ENCODE data around the gene DPH5.

The DPH5 gene

DNA sequence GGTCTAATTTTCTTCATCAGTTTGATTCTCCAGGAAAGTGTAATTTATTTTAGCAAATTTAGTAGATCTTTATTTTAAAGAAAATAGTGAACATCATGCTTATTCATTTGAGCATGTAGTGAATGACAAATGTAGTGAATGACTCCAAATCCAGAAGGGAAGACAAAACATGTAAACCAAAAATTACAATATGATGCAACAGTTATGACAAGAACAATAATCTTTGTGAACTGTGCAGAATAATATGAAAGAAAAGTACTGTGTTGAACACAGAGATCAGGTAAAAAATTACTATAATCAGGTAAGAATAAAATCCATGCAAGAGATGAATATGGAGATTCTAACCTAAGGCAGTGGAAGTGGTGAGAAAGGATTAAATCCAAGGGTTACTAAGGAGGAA lies 30.0 kb upstream of the DPH5 start:
- no peaks in the 10 kb centered on the region for H3K4me1 ChIP-seq (ENCODE audit: control insufficient read depth in 1 of 2, insufficient read depth in 1 of 2, low read depth in 1 of 2, low read length in 1 of 2)
- H3K27ac ChIP-seq, result no peak overlapping the region
- H3K4me3 ChIP-seq (ENCODE audit: low read depth in 1 of 2, low read length in 1 of 2), result no peak overlapping the region
- no peaks in the 10 kb centered on the region for H3K27me3 ChIP-seq
- H3K36me3 ChIP-seq, result no peaks in the 10 kb centered on the region
- H3K9me3 ChIP-seq, result no peaks in the 10 kb centered on the region
- TF ChIP-seq, protein P1, sequence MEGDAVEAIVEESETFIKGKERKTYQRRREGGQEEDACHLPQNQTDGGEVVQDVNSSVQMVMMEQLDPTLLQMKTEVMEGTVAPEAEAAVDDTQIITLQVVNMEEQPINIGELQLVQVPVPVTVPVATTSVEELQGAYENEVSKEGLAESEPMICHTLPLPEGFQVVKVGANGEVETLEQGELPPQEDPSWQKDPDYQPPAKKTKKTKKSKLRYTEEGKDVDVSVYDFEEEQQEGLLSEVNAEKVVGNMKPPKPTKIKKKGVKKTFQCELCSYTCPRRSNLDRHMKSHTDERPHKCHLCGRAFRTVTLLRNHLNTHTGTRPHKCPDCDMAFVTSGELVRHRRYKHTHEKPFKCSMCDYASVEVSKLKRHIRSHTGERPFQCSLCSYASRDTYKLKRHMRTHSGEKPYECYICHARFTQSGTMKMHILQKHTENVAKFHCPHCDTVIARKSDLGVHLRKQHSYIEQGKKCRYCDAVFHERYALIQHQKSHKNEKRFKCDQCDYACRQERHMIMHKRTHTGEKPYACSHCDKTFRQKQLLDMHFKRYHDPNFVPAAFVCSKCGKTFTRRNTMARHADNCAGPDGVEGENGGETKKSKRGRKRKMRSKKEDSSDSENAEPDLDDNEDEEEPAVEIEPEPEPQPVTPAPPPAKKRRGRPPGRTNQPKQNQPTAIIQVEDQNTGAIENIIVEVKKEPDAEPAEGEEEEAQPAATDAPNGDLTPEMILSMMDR (IDR thresholded peaks at IDR 0.05), result no peak

DNA sequence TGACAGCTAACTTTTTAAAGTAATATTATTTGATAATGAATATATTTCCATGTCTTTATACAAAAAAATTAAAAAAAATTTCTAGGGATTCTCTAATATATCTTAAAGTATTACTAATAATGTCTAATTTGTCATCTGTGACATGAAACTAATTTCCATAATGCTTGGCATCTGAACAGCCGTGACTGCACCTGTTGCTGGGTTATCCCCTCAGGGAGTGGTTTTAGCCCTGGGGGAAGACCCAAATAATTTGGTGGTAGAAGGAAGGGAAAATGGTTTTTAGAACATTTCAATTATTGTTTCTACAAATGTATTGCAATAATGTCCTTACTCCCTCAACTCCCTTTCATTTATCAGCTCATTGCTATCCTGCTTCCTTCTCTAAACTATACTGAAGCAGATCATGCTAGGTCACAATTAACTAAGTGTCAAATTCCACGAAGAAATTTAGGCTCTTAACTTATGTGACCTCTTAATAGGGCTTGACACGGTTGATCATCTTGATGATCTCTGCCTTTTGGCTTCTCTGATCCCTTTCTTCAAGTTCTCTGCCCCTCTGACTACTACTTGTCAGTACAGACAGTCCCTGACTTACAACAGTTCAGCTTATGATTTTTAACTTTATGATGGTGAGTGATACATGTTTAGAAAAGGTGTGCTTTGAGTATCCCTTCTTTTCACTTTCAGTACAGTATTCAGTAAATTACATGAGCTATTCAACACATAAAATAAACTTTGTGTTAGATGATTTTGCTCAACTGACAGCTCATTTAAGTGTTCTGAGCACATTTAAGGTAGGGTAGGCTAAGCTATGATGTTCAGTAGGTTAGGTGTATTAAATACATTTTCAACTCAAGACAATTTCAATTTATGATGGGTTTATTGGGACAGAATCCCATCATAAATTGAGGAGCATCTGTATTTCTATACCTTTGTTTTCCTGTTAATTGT lies 26.4 kb upstream of the DPH5 start:
- no peaks in the 10 kb centered on the region for H3K36me3 ChIP-seq
- TF ChIP-seq, protein P1 (IDR thresholded peaks at IDR 0.05), result no peak

DNA sequence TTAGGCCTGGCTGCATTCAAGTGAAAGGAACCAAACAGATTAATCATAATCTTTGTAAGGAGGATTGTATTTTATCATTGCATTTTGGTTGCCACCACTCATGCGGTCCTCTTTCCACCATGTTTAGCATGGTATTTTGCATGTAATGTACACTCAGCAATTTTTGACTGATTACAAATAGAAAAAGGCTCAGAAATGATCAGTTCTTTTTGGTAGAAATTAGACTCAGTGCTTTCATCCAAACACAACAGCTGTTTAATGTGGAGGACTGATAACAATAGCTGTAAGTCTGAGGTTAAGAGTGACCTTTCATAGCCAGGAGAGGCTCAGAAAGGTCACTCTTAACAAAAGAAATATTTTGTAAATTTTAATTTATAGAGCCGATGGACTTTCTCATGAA lies 25.3 kb upstream of the DPH5 start:
- H3K36me3 ChIP-seq, result no peaks in the 10 kb centered on the region
- TF ChIP-seq, protein P1 (IDR thresholded peaks at IDR 0.05), result no peak
- no peak overlapping the region for H3K27ac ChIP-seq
- H3K4me1 ChIP-seq (ENCODE audit: control insufficient read depth in 1 of 2, insufficient read depth in 1 of 2, low read depth in 1 of 2, low read length in 1 of 2), result no peaks in the 10 kb centered on the region
- H3K4me3 ChIP-seq (ENCODE audit: low read depth in 1 of 2, low read length in 1 of 2), result no peak overlapping the region
- no peaks in the 10 kb centered on the region for H3K27me3 ChIP-seq
- H3K9me3 ChIP-seq, result no peaks in the 10 kb centered on the region

More for the DNA sequence above, 26.4 kb upstream of the DPH5 start:
- no peaks in the 10 kb centered on the region for H3K27me3 ChIP-seq
- H3K9me3 ChIP-seq, result no peaks in the 10 kb centered on the region
- no peak overlapping the region for H3K27ac ChIP-seq
- no peak overlapping the region for H3K4me3 ChIP-seq (ENCODE audit: low read depth in 1 of 2, low read length in 1 of 2)
- H3K4me1 ChIP-seq (ENCODE audit: control insufficient read depth in 1 of 2, insufficient read depth in 1 of 2, low read depth in 1 of 2, low read length in 1 of 2), result no peaks in the 10 kb centered on the region

DNA sequence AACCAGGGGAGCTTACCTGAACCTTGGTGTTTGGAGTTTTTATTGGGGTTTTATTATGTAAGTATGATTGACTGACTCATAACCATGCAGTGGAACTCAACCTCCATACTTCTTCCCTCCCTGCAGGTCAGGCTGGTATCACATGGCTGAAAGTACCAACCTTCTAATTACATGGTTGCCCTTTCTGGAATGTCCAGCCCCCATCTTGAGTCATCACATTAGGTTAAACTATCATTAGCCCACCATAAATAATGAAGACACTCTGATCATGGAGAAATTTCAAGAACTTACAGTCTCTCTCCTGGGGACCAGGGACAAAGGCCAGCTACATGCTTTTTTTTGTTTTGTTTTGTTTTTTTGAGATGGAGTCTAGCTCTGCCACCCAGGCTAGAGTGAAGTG lies 19.2 kb upstream of the DPH5 start:
- Histone ChIP-seq H3K4me1 (ENCODE audit: control insufficient read depth in 1 of 2, insufficient read depth in 1 of 2, low read depth in 1 of 2, low read length in 1 of 2) (no peaks in the 10 kb centered on the region), H3K27me3 (no peaks in the 10 kb centered on the region), H3K9me3 (no peaks in the 10 kb centered on the region), H3K27ac (no peak overlapping the region), H3K36me3 (no peaks in the 10 kb centered on the region), H3K4me3 (ENCODE audit: low read depth in 1 of 2, low read length in 1 of 2) (no peak overlapping the region)
- TF ChIP-seq, protein P1 (IDR thresholded peaks at IDR 0.05), result no peak

DNA sequence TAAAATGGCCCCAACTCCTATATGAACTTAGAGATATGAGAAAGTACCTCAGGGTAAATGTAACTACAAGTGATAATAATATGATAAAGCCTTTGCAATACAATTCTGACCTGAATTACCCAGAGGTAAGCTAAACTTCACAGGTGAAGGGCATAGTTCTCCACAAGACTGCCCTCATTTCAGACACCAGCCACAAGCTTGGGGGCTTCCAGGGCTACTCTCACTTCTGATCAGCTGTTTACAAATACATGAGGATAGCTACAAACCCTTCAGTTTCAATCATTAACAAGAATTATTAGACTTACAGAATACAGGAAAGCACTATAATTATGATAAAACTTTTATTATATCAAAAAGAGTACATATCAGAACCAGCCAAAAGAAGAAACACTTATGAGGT lies 18.7 kb upstream of the DPH5 start:
- H3K36me3 ChIP-seq, result no peaks in the 10 kb centered on the region
- H3K4me1 ChIP-seq (ENCODE audit: control insufficient read depth in 1 of 2, insufficient read depth in 1 of 2, low read depth in 1 of 2, low read length in 1 of 2), result no peaks in the 10 kb centered on the region
- no peak overlapping the region for H3K4me3 ChIP-seq (ENCODE audit: low read depth in 1 of 2, low read length in 1 of 2)
- TF ChIP-seq, protein P1 (IDR thresholded peaks at IDR 0.05), result no peak
- no peaks in the 10 kb centered on the region for H3K9me3 ChIP-seq
- H3K27ac ChIP-seq, result no peak overlapping the region
- H3K27me3 ChIP-seq, result no peaks in the 10 kb centered on the region

All from neutrophil (primary cell).